Ishikawa (cell line): ENCODE results near the gene ARHGEF10L.

ENCODE experiments used
- EGR1 ChIP-seq: IDR thresholded peaks from 2 replicates; pipeline ENCODE4 v1.6.1; 2012
- YY1 ChIP-seq: IDR thresholded peaks from 2 replicates; pipeline ENCODE4 v1.6.1; 2012; ENCODE audit warnings: low read depth

GRCh38 chr1:17629460-17629859 lies 90.0 kb downstream of the ARHGEF10L start:
- TF ChIP-seq YY1 (no peak), EGR1 (no peak)
